DND-41 (cell line): Measurements from ENCODE around the gene NANOS3.

Source experiments
- ATAC-seq: fragments of 200-7000 bp; cut with Tn5 transposase; 3 replicates; pipeline ENCODE4 v1.9.1; 2021; ENCODE audit warnings: low read depth; ENCODE audit not compliant: insufficient read depth
- DNase-seq: peaks from one replicate; pipeline ENCODE4 v3.0.0-alpha.2; 2020
- H2AFZ ChIP-seq: 2 replicates; pipeline ENCODE4 v1.6.0; 2012; ENCODE audit warnings: low read depth, low read length
- H3K27ac ChIP-seq: 2 replicates; pipeline ENCODE4 v1.5.1; 2012; ENCODE audit warnings: low read length, inconsistent platforms
- H3K27me3 ChIP-seq: fragments of 200-600 bp; sonication (generic); 2 replicates; pipeline ENCODE4 v1.6.0; 2012; ENCODE audit warnings: low read length, mild to moderate bottlenecking, inconsistent platforms; ENCODE audit not compliant: insufficient read depth, poor library complexity
- H3K36me3 ChIP-seq: 2 replicates; pipeline ENCODE4 v1.5.1; 2012; ENCODE audit warnings: low read length, inconsistent platforms; ENCODE audit not compliant: insufficient read depth
- H3K4me1 ChIP-seq: 2 replicates; pipeline ENCODE4 v1.5.1; 2012; ENCODE audit warnings: mild to moderate bottlenecking, low read length; ENCODE audit not compliant: insufficient read depth
- H3K4me2 ChIP-seq: 2 replicates; pipeline ENCODE4 v1.6.0; 2012; ENCODE audit warnings: mild to moderate bottlenecking, moderate library complexity, low read length, inconsistent platforms; ENCODE audit not compliant: insufficient read depth
- H3K4me3 ChIP-seq, 2 experiments: fragments of 200-600 bp in 1 of 2; shearing (Covaris generic) in 1 of 2; 2 replicates each; pipeline ENCODE4 v1.5.1; 2012 to 2016; ENCODE audit warnings: inconsistent platforms in 2 of 2, low read length in 2 of 2, mild to moderate bottlenecking in 2 of 2, low read depth in 1 of 2, moderate library complexity in 1 of 2
- H3K79me2 ChIP-seq: 2 replicates; pipeline ENCODE4 v1.6.0; 2012; ENCODE audit warnings: low read length, inconsistent platforms; ENCODE audit not compliant: insufficient read depth
- H3K9ac ChIP-seq: 2 replicates; pipeline ENCODE4 v1.6.0; 2012; ENCODE audit warnings: low read depth, mild to moderate bottlenecking, inconsistent platforms, low read length, moderate library complexity
- H3K9me3 ChIP-seq: 2 replicates; pipeline ENCODE4 v1.5.1; 2012; ENCODE audit warnings: low read length, moderate library complexity, mild to moderate bottlenecking, inconsistent platforms; ENCODE audit not compliant: insufficient read depth, severe bottlenecking
- H4K20me1 ChIP-seq: 2 replicates; pipeline ENCODE4 v1.6.0; 2012; ENCODE audit warnings: low read length; ENCODE audit not compliant: insufficient read depth
- CTCF ChIP-seq: IDR thresholded peaks from 2 replicates; pipeline ENCODE4 v1.5.1; 2012; ENCODE audit warnings: borderline replicate concordance, low read length, moderate library complexity, mild to moderate bottlenecking; ENCODE audit not compliant: poor library complexity, severe bottlenecking; ENCODE audit errors: extremely low read depth
- EZH2 ChIP-seq: IDR thresholded peaks from 3 replicates; pipeline ENCODE4 v1.6.1; 2012; ENCODE audit warnings: borderline replicate concordance, low read depth, mild to moderate bottlenecking, moderate library complexity, low read length, inconsistent platforms; ENCODE audit not compliant: severe bottlenecking

NANOS3 gene

GRCh38 chr19:13861392-13861713 lies 15.6 kb upstream of the NANOS3 start:
- ATAC-seq (no peak), DNase-seq (no peak)
- Histone ChIP-seq H3K4me2 (peak overlapping the region; percentile 88), H2AFZ (no peak overlapping the region), H3K27ac (no peak overlapping the region), H3K4me1 (peaks cover 22% of the 10 kb centered on the region), H3K9me3 (no peaks in the 10 kb centered on the region), H3K4me3 (no peak overlapping the region; a peak in 1 of 4 replicates), H3K36me3 (no peaks in the 10 kb centered on the region), H3K9ac (no peak overlapping the region), H4K20me1 (peaks cover under 1% of the 10 kb centered on the region; the same call in 1 of the 2 replicates), H3K79me2 (peaks cover 5% of the 10 kb centered on the region), H3K27me3 (peaks cover 5% of the 10 kb centered on the region)
- no peak for TF ChIP-seq CTCF
- TF ChIP-seq EZH2, result no peak

- Histone ChIP-seq H3K27me3 (peaks cover 5% of the 10 kb centered on the region), H3K79me2 (peaks cover 10% of the 10 kb centered on the region), H3K27ac (peak overlapping the region; percentile 4; the same call in 1 of the 2 replicates), H3K4me2 (peak overlapping the region; percentile 88), H3K4me3 (peak overlapping the region; percentile 15 to 59; a peak in 3 of 4 replicates), H3K9ac (peak overlapping the region; percentile 51), H4K20me1 (peaks cover 4% of the 10 kb centered on the region; the same call in 1 of the 2 replicates), H2AFZ (peak overlapping the region; percentile 67), H3K9me3 (no peaks in the 10 kb centered on the region), H3K4me1 (peaks cover 26% of the 10 kb centered on the region), H3K36me3 (no peaks in the 10 kb centered on the region)
- DNase-seq (peak; percentile 81), ATAC-seq (peak; percentile 80)
- TF ChIP-seq CTCF (peak; percentile 92), EZH2 (no peak)
These were observed 15.0 kb upstream of the NANOS3 start for GRCh38 chr19:13861714-13862531.

- no peak overlapping the region for H3K9ac ChIP-seq
- no peak overlapping the region for H3K27ac ChIP-seq
- DNase-seq (no peak), ATAC-seq (no peak)
- H3K36me3 ChIP-seq, result 0 out of 2 replicates have a peak, but pooled peaks cover 5% of the 10 kb centered on the region
- no peaks in the 10 kb centered on the region for H3K9me3 ChIP-seq
- peak overlapping the region in 1 of 2 experiments; percentile 48; a peak in 1 of 4 replicates for H3K4me3 ChIP-seq
- peak overlapping the region; percentile 61 for H3K4me2 ChIP-seq
- peaks cover 4% of the 10 kb centered on the region; the same call in 1 of the 2 replicates for H4K20me1 ChIP-seq
- peaks cover 28% of the 10 kb centered on the region for H3K79me2 ChIP-seq
- H3K4me1 ChIP-seq, result peaks cover 29% of the 10 kb centered on the region
- TF ChIP-seq CTCF (no peak), EZH2 (no peak)
- 0 out of 2 replicates have a peak overlapping the region, but pooled peaks have one; percentile 50 for H2AFZ ChIP-seq
- peaks cover 5% of the 10 kb centered on the region for H3K27me3 ChIP-seq
These were observed 12.8 kb upstream of the NANOS3 start for GRCh38 chr19:13864046-13864666.
